Cardiac fibroblast (primary cell): ENCODE data around the gene EEFSEC.

Experiments
- DNase-seq, 2 donors: peaks; one replicate each; pipeline versions ENCODE4 v3.0.0 to v3.0.0-alpha.2; 2010; ENCODE audit warnings: low read depth in 2 of 2
- H3K4me3 ChIP-seq, 2 donors: replicated peaks in 1 of 2; 1 replicate in 1 of 2; 2 replicates in 1 of 2; pipeline ENCODE4 v1.5.1; 2011; ENCODE audit warnings: low read depth in 2 of 2, low read length in 2 of 2, mild to moderate bottlenecking in 2 of 2, moderate library complexity in 1 of 2
- CTCF ChIP-seq: IDR thresholded peaks from one replicate; pipeline ENCODE4 v1.5.1; 2011; ENCODE audit warnings: low read depth, mild to moderate bottlenecking, low read length, inconsistent platforms

EEFSEC gene

GRCh38 chr3:128180436-128180835 is 27.2 kb downstream of the EEFSEC start:
- TF ChIP-seq CTCF, result no peak
- peak; percentile 3 to 17 for DNase-seq
- no peak overlapping the region for H3K4me3 ChIP-seq

GRCh38 chr3:128180913-128181312 is 27.6 kb downstream of the EEFSEC start:
- no peak for TF ChIP-seq CTCF
- no peak for DNase-seq
- no peak overlapping the region for H3K4me3 ChIP-seq

- DNase-seq, result no peak
- no peak for TF ChIP-seq CTCF
- H3K4me3 ChIP-seq, result no peak overlapping the region
Measured at GRCh38 chr3:128182656-128183055, 29.4 kb downstream of the EEFSEC start.

GRCh38 chr3:128185630-128186447 is 32.6 kb downstream of the EEFSEC start:
- no peak overlapping the region for H3K4me3 ChIP-seq
- no peak for TF ChIP-seq CTCF
- DNase-seq, result no peak

GRCh38 chr3:128187495-128187894 is 34.2 kb downstream of the EEFSEC start:
- H3K4me3 ChIP-seq, result no peak overlapping the region
- TF ChIP-seq CTCF, result no peak
- no peak for DNase-seq

GRCh38 chr3:128188326-128188725 is 35.0 kb downstream of the EEFSEC start:
- TF ChIP-seq CTCF, result no peak
- no peak for DNase-seq
- no peak overlapping the region for H3K4me3 ChIP-seq

- no peak for DNase-seq
- TF ChIP-seq CTCF, result no peak
- no peak overlapping the region for H3K4me3 ChIP-seq
Measured at GRCh38 chr3:128188956-128189355, 35.7 kb downstream of the EEFSEC start.
